ENCODE measurements around the gene SEC22A. TPM values are rescaled to one million over a fixed set of nuclear protein-coding genes. Genes with fewer than 3 reads are reported as not detected.

Gene SEC22A
- total and polyA plus RNA-seq, 4 donors, result 6.9 to 47.7 (median 11.9) TPM

DNA sequence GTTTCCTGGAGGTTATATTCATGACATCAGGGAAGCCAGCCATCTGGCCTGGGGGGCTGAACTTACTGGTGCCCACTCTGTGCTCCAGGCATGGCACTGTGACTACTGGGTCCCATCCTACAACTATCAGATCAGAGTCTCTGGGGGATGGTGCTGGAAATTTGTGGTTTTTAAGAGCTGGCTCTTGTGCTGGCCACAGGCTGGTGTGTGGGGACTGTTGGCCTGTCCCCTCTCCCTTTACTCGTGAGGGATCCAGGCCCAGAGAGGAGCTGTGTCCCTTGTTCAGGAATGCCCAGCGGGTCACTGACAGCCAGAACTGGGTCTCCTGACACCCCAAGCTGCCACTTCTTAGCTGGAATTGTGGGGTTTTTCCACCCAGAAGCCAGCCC is 44.5 kb upstream of the SEC22A start:
- TF ChIP-seq, protein P1, sequence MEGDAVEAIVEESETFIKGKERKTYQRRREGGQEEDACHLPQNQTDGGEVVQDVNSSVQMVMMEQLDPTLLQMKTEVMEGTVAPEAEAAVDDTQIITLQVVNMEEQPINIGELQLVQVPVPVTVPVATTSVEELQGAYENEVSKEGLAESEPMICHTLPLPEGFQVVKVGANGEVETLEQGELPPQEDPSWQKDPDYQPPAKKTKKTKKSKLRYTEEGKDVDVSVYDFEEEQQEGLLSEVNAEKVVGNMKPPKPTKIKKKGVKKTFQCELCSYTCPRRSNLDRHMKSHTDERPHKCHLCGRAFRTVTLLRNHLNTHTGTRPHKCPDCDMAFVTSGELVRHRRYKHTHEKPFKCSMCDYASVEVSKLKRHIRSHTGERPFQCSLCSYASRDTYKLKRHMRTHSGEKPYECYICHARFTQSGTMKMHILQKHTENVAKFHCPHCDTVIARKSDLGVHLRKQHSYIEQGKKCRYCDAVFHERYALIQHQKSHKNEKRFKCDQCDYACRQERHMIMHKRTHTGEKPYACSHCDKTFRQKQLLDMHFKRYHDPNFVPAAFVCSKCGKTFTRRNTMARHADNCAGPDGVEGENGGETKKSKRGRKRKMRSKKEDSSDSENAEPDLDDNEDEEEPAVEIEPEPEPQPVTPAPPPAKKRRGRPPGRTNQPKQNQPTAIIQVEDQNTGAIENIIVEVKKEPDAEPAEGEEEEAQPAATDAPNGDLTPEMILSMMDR (IDR thresholded peaks at IDR 0.05; ENCODE audit: control extremely low read depth, extremely low read depth), result no peak
- Histone ChIP-seq H3K4me3 (no peak overlapping the region), H3K9me3 (ENCODE audit: control insufficient read depth in 4 of 4, insufficient read depth in 3 of 4, low read length in 3 of 4) (no peaks in the 10 kb centered on the region), H3K27ac (ENCODE audit: low read depth in 1 of 2, low read length in 1 of 2) (peak overlapping the region in 1 of 2 donors; percentile 33), H3K36me3 (ENCODE audit: control insufficient read depth in 4 of 4, insufficient read depth in 4 of 4, low read length in 4 of 4) (peaks cover 0 to 43% (median 1%) of the 10 kb centered on the region in 4 donors), H3K9ac (ENCODE audit: insufficient read depth in 1 of 2, low read length in 2 of 2) (no peak overlapping the region), H3K27me3 (ENCODE audit: control insufficient read depth in 3 of 3, insufficient read depth in 3 of 3, low read length in 2 of 3) (no peaks in the 10 kb centered on the region), H3K4me1 (ENCODE audit: control insufficient read depth in 5 of 5, insufficient read depth in 5 of 5, low read length in 5 of 5) (peaks cover 0 to 28% (median 8%) of the 10 kb centered on the region in 5 donors)
- DNase-seq (no peak), ATAC-seq (ENCODE audit: insufficient read depth, low FRiP score) (no peak)
- 64 to 83% methylated on average over 2 of the region's 2 CpGs for WGBS, 2 donors

DNA sequence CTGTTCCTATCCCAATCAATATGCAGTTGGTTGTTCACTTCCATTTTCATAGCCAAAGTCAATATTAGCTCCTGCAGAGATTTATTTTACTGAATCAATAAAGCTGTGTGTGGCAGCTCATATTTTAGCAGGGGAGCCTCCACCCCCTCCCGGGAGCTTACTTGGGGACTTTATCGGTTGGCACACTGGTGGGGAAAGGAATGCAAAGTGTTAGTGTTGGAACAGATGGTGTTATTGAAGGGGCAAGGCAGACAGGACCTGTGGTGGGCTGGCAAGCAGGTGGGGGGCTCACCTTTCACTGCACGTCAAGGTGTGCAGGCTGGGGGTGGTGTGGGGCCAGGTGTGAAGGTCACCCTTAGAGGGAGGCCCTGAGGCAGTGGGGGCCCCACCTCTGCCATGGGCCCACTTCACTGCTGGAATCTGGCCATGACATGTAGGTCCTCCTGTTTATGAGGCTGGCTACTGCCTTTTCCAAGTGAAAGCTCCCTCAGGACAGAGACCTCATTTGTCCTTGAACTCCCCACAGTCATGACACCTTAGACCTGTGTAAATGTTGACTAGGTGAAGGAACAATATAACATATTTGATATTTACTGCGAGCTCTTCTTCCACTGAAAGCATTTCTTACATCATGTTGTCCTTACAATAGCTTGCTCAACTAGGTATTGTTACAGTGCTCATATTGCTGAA is 44.0 kb upstream of the SEC22A start:
- TF ChIP-seq, protein P1 (IDR thresholded peaks at IDR 0.05; ENCODE audit: control extremely low read depth, extremely low read depth), result no peak
- peaks cover 0 to 43% (median under 1%) of the 10 kb centered on the region in 4 donors for H3K36me3 ChIP-seq (ENCODE audit: control insufficient read depth in 4 of 4, insufficient read depth in 4 of 4, low read length in 4 of 4)
- ATAC-seq (ENCODE audit: insufficient read depth, low FRiP score), result no peak
- H3K4me1 ChIP-seq (ENCODE audit: control insufficient read depth in 5 of 5, insufficient read depth in 5 of 5, low read length in 5 of 5), result peaks cover 0 to 28% (median 8%) of the 10 kb centered on the region in 5 donors
- H3K27ac ChIP-seq (ENCODE audit: low read depth in 1 of 2, low read length in 1 of 2), result peak overlapping the region in 1 of 2 donors; percentile 33
- H3K27me3 ChIP-seq (ENCODE audit: control insufficient read depth in 3 of 3, insufficient read depth in 3 of 3, low read length in 2 of 3), result no peaks in the 10 kb centered on the region
- no peaks in the 10 kb centered on the region for H3K9me3 ChIP-seq (ENCODE audit: control insufficient read depth in 4 of 4, insufficient read depth in 3 of 4, low read length in 3 of 4)
- peak; percentile 51 to 63 (median 59) for DNase-seq
- no peak overlapping the region for H3K4me3 ChIP-seq
- no peak overlapping the region for H3K9ac ChIP-seq (ENCODE audit: insufficient read depth in 1 of 2, low read length in 2 of 2)
- WGBS, 2 donors, result 72 to 83% methylated on average over 4 of the region's 4 CpGs

DNA sequence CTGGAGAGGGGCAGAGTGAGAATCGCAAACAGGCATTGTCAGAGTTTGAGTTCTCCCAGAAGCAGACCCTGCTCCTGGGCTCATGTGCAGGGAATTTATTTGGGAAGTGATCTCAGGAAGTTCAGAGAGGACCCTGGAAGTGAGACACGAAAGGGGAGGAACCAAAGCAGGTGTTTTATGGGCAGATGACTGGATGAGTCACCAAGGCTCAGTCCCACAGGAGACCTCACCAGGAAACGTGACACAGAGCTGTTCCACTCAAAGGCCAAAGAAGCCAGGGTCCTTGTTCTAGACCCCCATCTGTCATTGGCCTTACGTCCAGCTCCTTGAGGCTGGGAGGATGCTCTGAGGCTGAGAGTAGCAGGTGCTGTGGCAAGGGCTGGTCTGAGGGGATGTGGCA is 43.4 kb upstream of the SEC22A start:
- Histone ChIP-seq H3K27ac (ENCODE audit: low read depth in 1 of 2, low read length in 1 of 2) (no peak overlapping the region), H3K4me1 (ENCODE audit: control insufficient read depth in 5 of 5, insufficient read depth in 5 of 5, low read length in 5 of 5) (peaks cover 0 to 22% (median 4%) of the 10 kb centered on the region in 5 donors), H3K9me3 (ENCODE audit: control insufficient read depth in 4 of 4, insufficient read depth in 3 of 4, low read length in 3 of 4) (no peaks in the 10 kb centered on the region), H3K4me3 (no peak overlapping the region), H3K36me3 (ENCODE audit: control insufficient read depth in 4 of 4, insufficient read depth in 4 of 4, low read length in 4 of 4) (peaks cover 0 to 48% (median 0%) of the 10 kb centered on the region in 4 donors), H3K9ac (ENCODE audit: insufficient read depth in 1 of 2, low read length in 2 of 2) (no peak overlapping the region), H3K27me3 (ENCODE audit: control insufficient read depth in 3 of 3, insufficient read depth in 3 of 3, low read length in 2 of 3) (no peaks in the 10 kb centered on the region)
- ATAC-seq (ENCODE audit: insufficient read depth, low FRiP score) (no peak), DNase-seq (no peak)
- WGBS, 2 donors, result 73 to 79% methylated on average over 4 of the region's 4 CpGs
- TF ChIP-seq, protein P1 (IDR thresholded peaks at IDR 0.05; ENCODE audit: control extremely low read depth, extremely low read depth), result no peak

All from lung (tissue), 12 donors.